Endothelial cell of umbilical vein (primary cell): ENCODE data around the gene MAN1A1. TPM values are rescaled to one million over a fixed set of nuclear protein-coding genes. Genes with fewer than 3 reads are reported as not detected.

Source experiments
- BruUV-seq: library from RNA; stranded (reverse); fragments of 400-500 nt; replicated peaks from 2 replicates; lab custom pipeline; 2021; lab: Mats Ljungman, UMichigan
- CTCF ChIA-PET: fragments of 300-600, 350-600 bp; sonication (Branson Sonifier 250); formaldehyde crosslinking; loops from one replicate; lab custom pipeline; 2021; ENCODE audit warnings: antibody characterized with exemption, inconsistent platforms; lab: Charles Lee
- POLR2A ChIA-PET: fragments of 300-600, 350-600 bp; sonication (Branson Sonifier 250); formaldehyde crosslinking; loops from one replicate; lab custom pipeline; 2021; ENCODE audit warnings: antibody characterized with exemption, inconsistent platforms; lab: Charles Lee
- DNase-seq: peaks from one replicate; pipeline ENCODE4 v3.0.0-alpha.2; 2011; ENCODE audit warnings: low read depth, low spot score
- FAIRE-seq: peaks from 2 replicates; lab custom pipeline; 2011; peaks lifted over from hg19 to GRCh38; lab: Jason Lieb, UNC
- H2AFZ ChIP-seq: 2 replicates; pipeline ENCODE4 v1.6.0; 2012; ENCODE audit warnings: low read depth, low read length, control low read depth, inconsistent platforms
- H3K27ac ChIP-seq: 2 replicates; pipeline ENCODE4 v1.5.1; 2011; ENCODE audit warnings: low read depth, mild to moderate bottlenecking, control low read depth, low read length, moderate library complexity; ENCODE audit not compliant: insufficient read depth
- H3K27me3 ChIP-seq, 2 experiments: 2 replicates each; pipeline versions ENCODE4 v1.6.0 to v1.6.1; 2011; ENCODE audit warnings: low read length in 2 of 2, mixed read lengths in 1 of 2; ENCODE audit not compliant: control insufficient read depth in 2 of 2, insufficient read depth in 2 of 2
- H3K36me3 ChIP-seq, 2 experiments: 2 replicates in 1 of 2; 3 replicates in 1 of 2; pipeline ENCODE4 v1.5.1; 2011; ENCODE audit warnings: low read length in 2 of 2, mild to moderate bottlenecking in 1 of 2, moderate library complexity in 1 of 2; ENCODE audit not compliant: control insufficient read depth in 2 of 2, insufficient read depth in 2 of 2; ENCODE audit errors: extremely low read depth in 1 of 2
- H3K4me1 ChIP-seq: 3 replicates; pipeline ENCODE4 v1.5.1; 2011; ENCODE audit warnings: mild to moderate bottlenecking, low read length; ENCODE audit not compliant: control insufficient read depth, insufficient read depth; ENCODE audit errors: extremely low read depth
- H3K4me2 ChIP-seq: 2 replicates; pipeline ENCODE4 v1.6.1; 2011; ENCODE audit warnings: low read length, control low read depth, mixed read lengths; ENCODE audit not compliant: insufficient read depth
- H3K4me3 ChIP-seq, 3 experiments: fragments of 200-600 bp in 1 of 3; sonication (generic), shearing (Covaris generic) in 1 of 3; replicated peaks in 1 of 3; 2 replicates each; pipeline ENCODE4 v1.5.1; 2011 to 2016; ENCODE audit warnings: control low read depth in 3 of 3, low read length in 3 of 3, mild to moderate bottlenecking in 2 of 3, inconsistent platforms in 1 of 3, low read depth in 1 of 3, moderate library complexity in 1 of 3; ENCODE audit not compliant: insufficient read depth in 1 of 3
- H3K79me2 ChIP-seq: 2 replicates; pipeline ENCODE4 v1.6.0; 2012; ENCODE audit warnings: low read length, inconsistent platforms; ENCODE audit not compliant: control insufficient read depth, insufficient read depth
- H3K9ac ChIP-seq: replicated peaks from 2 replicates; pipeline ENCODE3; 2011; ENCODE audit warnings: low read length, control low read depth; ENCODE audit not compliant: insufficient read depth; ENCODE audit errors: extremely low read depth
- H3K9me1 ChIP-seq: replicated peaks from 3 replicates; pipeline ENCODE4 v1.6.0; 2011; ENCODE audit warnings: mild to moderate bottlenecking, low read length; ENCODE audit not compliant: control insufficient read depth, insufficient read depth; ENCODE audit errors: extremely low read depth
- H3K9me3 ChIP-seq: replicated peaks from 2 replicates; pipeline ENCODE4 v1.5.1; 2012; ENCODE audit warnings: low read length, inconsistent platforms; ENCODE audit not compliant: control insufficient read depth, insufficient read depth
- H4K20me1 ChIP-seq: replicated peaks from 2 replicates; pipeline ENCODE3; 2011; ENCODE audit warnings: mild to moderate bottlenecking, low read length; ENCODE audit not compliant: control insufficient read depth, insufficient read depth; ENCODE audit errors: extremely low read depth
- EZH2 ChIP-seq: IDR thresholded peaks from 2 replicates; pipeline ENCODE4 v1.6.1; 2012; ENCODE audit warnings: borderline replicate concordance, low read depth, mild to moderate bottlenecking, moderate library complexity, low read length, inconsistent platforms; ENCODE audit not compliant: severe bottlenecking
- FOS ChIP-seq: IDR thresholded peaks from 2 replicates; pipeline ENCODE4 v1.6.1; 2011; ENCODE audit warnings: mild to moderate bottlenecking, low read length, moderate library complexity, borderline replicate concordance; ENCODE audit not compliant: insufficient read depth
- GATA2 ChIP-seq: IDR thresholded peaks from 2 replicates; pipeline ENCODE4 v1.7.0; 2011; ENCODE audit warnings: low read depth, mild to moderate bottlenecking, moderate library complexity, mixed read lengths, low read length; ENCODE audit not compliant: insufficient read length, insufficient read depth
- JUN ChIP-seq: IDR thresholded peaks from 2 replicates; pipeline ENCODE4 v1.6.1; 2011; ENCODE audit warnings: borderline replicate concordance, low read depth; ENCODE audit not compliant: insufficient read length, insufficient read depth
- MYC ChIP-seq: IDR thresholded peaks from one replicate; pipeline ENCODE4 v1.6.1; 2011; ENCODE audit warnings: mild to moderate bottlenecking, low read depth, low read length
- POLR2A ChIP-seq: IDR thresholded peaks from 2 replicates; pipeline ENCODE4 v1.6.1; 2012; ENCODE audit warnings: low read depth, mild to moderate bottlenecking, control low read depth, low read length
- POLR2AphosphoS5 ChIP-seq: IDR thresholded peaks from 2 replicates; pipeline ENCODE4 v1.6.1; 2012; ENCODE audit warnings: low read depth, mild to moderate bottlenecking, control low read depth, low read length, moderate library complexity; ENCODE audit not compliant: insufficient read depth
- dilution Hi-C: fragments of 300-500 bp; cut with MboI; formaldehyde crosslinking; loops from one replicate; pipeline ENCODE4 v1.15.0; 2019; ENCODE audit warnings: low sequenced_read_pairs; ENCODE audit not compliant: extremely low pct_ligation_motif_present
- intact Hi-C: fragments of 100-400 bp; cut with micrococcal nuclease; formaldehyde crosslinking; loops from one replicate; pipeline ENCODE4 v1.10.0; 2022
- polyA plus RNA-seq, 4 experiments: library from polyadenylated mRNA; depleted of rRNA in 3 of 4; stranded (reverse) in 3 of 4; unstranded in 1 of 4; fragments of >200 nt; gene quantifications; 2 replicates each; pipeline versions ENCODE4 v1.2.1 to v1.2.3, GENCODE V29; 2011 to 2012; ENCODE audit warnings: missing spikeins in 1 of 4
- total RNA-seq: library from RNA; stranded (reverse); gene quantifications from 2 replicates; pipeline ENCODE4 v1.2.3, GENCODE V29; 2021
- TF ChIP-seq, protein P1 (sequence below): IDR thresholded peaks from 2 replicates; pipeline ENCODE4 v1.6.1; 2011; ENCODE audit not compliant: insufficient read depth, insufficient read length
- TF ChIP-seq, protein P2 (sequence below), 2 donors: IDR thresholded peaks; 1 replicate in 1 of 2; 2 replicates in 1 of 2; pipeline ENCODE4 v1.5.1; 2011; ENCODE audit warnings: low read length in 2 of 2, mild to moderate bottlenecking in 2 of 2, moderate library complexity in 2 of 2, control low read depth in 1 of 2, inconsistent platforms in 1 of 2, low read depth in 1 of 2; ENCODE audit not compliant: insufficient read depth in 1 of 2; ENCODE audit errors: extremely low read depth in 1 of 2

Gene MAN1A1
- total and polyA plus RNA-seq, 2 donors (not counting 3 experiments of a cell fraction or from before 2014, with no cell fraction given), result 3.3 to 12.9 TPM

- dilution Hi-C loops, result no loop called here
- Histone ChIP-seq H3K9me1 (no peaks in the 10 kb centered on the region), H2AFZ (no peak overlapping the region), H4K20me1 (no peaks in the 10 kb centered on the region), H3K9ac (no peak overlapping the region), H3K27ac (no peak overlapping the region), H3K9me3 (no peaks in the 10 kb centered on the region), H3K36me3 (no peaks in the 10 kb centered on the region), H3K79me2 (no peaks in the 10 kb centered on the region), H3K27me3 (no peaks in the 10 kb centered on the region), H3K4me3 (no peak overlapping the region), H3K4me1 (no peaks in the 10 kb centered on the region), H3K4me2 (no peak overlapping the region)
- BruUV-seq, result no TSS peak
- FAIRE-seq (no peak), DNase-seq (no peak)
- ChIA-PET POLR2A (no interaction called here), CTCF (interaction anchor here (0.8 to 1.8 kb wide), 2 partner anchors 9 to 86 kb away, joined by 3 to 7 read pairs; no protein-coding TSS in a partner anchor)
- intact Hi-C loops, result no loop called here
- TF ChIP-seq, protein P1, sequence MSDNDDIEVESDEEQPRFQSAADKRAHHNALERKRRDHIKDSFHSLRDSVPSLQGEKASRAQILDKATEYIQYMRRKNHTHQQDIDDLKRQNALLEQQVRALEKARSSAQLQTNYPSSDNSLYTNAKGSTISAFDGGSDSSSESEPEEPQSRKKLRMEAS, result no peak
- no peak for TF ChIP-seq FOS
- no peak for TF ChIP-seq JUN
- TF ChIP-seq EZH2, result no peak
- TF ChIP-seq POLR2AphosphoS5, result no peak
- TF ChIP-seq MYC, result no peak
- TF ChIP-seq POLR2A, result no peak
- TF ChIP-seq GATA2, result no peak
- TF ChIP-seq, protein P2, sequence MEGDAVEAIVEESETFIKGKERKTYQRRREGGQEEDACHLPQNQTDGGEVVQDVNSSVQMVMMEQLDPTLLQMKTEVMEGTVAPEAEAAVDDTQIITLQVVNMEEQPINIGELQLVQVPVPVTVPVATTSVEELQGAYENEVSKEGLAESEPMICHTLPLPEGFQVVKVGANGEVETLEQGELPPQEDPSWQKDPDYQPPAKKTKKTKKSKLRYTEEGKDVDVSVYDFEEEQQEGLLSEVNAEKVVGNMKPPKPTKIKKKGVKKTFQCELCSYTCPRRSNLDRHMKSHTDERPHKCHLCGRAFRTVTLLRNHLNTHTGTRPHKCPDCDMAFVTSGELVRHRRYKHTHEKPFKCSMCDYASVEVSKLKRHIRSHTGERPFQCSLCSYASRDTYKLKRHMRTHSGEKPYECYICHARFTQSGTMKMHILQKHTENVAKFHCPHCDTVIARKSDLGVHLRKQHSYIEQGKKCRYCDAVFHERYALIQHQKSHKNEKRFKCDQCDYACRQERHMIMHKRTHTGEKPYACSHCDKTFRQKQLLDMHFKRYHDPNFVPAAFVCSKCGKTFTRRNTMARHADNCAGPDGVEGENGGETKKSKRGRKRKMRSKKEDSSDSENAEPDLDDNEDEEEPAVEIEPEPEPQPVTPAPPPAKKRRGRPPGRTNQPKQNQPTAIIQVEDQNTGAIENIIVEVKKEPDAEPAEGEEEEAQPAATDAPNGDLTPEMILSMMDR (IDR thresholded peaks at IDR 0.05; ENCODE audit: extremely low read depth in 1 of 2, insufficient read depth in 1 of 2, low read depth in 1 of 2, low read length in 2 of 2), result no peak
Observed at GRCh38 chr6:119138906-119139541, 210.5 kb downstream of the MAN1A1 start.
